ENCODE measurements around the gene PFKP.

GRCh38 chr10:3077940-3078630 is 10.7 kb downstream of the PFKP start:
- TF ChIP-seq CTCF (IDR thresholded peaks at IDR 0.05): no peak
- TF ChIP-seq EZH2phosphoT487 (IDR thresholded peaks at IDR 0.05): no peak
- TF ChIP-seq EZH2 (IDR thresholded peaks at IDR 0.05): no peak

Measured in neural progenitor cell (in vitro differentiated cells).